ENCODE measurements around the gene GMDS.

The GMDS gene

GRCh38 chr6:2247664-2248063 lies 2.3 kb upstream of the GMDS start:
- Histone ChIP-seq H3K36me3 (ENCODE audit: control insufficient read depth, insufficient read depth, low read length) (no peaks in the 10 kb centered on the region; the same call in 1 of the 2 replicates), H3K27me3 (replicated peaks; ENCODE audit: control insufficient read depth, insufficient read depth, low read length) (no peaks in the 10 kb centered on the region), H3K4me3 (replicated peaks; ENCODE audit: low read depth, low read length) (no peak overlapping the region)
- no peak for TF ChIP-seq CTCF (IDR thresholded peaks at IDR 0.05; ENCODE audit: insufficient read depth, low read length, poor library complexity, severe bottlenecking)
- no peak for DNase-seq (ENCODE audit: extremely low read depth, insufficient read length)

GRCh38 chr6:2245877-2246863 lies 765 bp upstream of the GMDS start:
- H3K4me3 ChIP-seq (replicated peaks; ENCODE audit: low read depth, low read length), result peak overlapping the region; percentile 76
- no peaks in the 10 kb centered on the region for H3K27me3 ChIP-seq (replicated peaks; ENCODE audit: control insufficient read depth, insufficient read depth, low read length)
- H3K36me3 ChIP-seq (ENCODE audit: control insufficient read depth, insufficient read depth, low read length), result no peaks in the 10 kb centered on the region; the same call in 1 of the 2 replicates
- no peak for TF ChIP-seq CTCF (IDR thresholded peaks at IDR 0.05; ENCODE audit: insufficient read depth, low read length, poor library complexity, severe bottlenecking)
- peak; percentile 31 for DNase-seq (ENCODE audit: extremely low read depth, insufficient read length)

GRCh38 chr6:2244261-2245102 lies 923 bp downstream of the GMDS start:
- no peaks in the 10 kb centered on the region for H3K27me3 ChIP-seq (replicated peaks; ENCODE audit: control insufficient read depth, insufficient read depth, low read length)
- H3K36me3 ChIP-seq (ENCODE audit: control insufficient read depth, insufficient read depth, low read length), result no peaks in the 10 kb centered on the region; the same call in 1 of the 2 replicates
- no peak for DNase-seq (ENCODE audit: extremely low read depth, insufficient read length)
- no peak for TF ChIP-seq CTCF (IDR thresholded peaks at IDR 0.05; ENCODE audit: insufficient read depth, low read length, poor library complexity, severe bottlenecking)
- peak overlapping the region; percentile 79 for H3K4me3 ChIP-seq (replicated peaks; ENCODE audit: low read depth, low read length)

GRCh38 chr6:2242311-2242710 lies 3.1 kb downstream of the GMDS start:
- no peak for DNase-seq (ENCODE audit: extremely low read depth, insufficient read length)
- no peak overlapping the region for H3K4me3 ChIP-seq (replicated peaks; ENCODE audit: low read depth, low read length)
- no peak for TF ChIP-seq CTCF (IDR thresholded peaks at IDR 0.05; ENCODE audit: insufficient read depth, low read length, poor library complexity, severe bottlenecking)
- H3K36me3 ChIP-seq (ENCODE audit: control insufficient read depth, insufficient read depth, low read length), result no peaks in the 10 kb centered on the region
- H3K27me3 ChIP-seq (replicated peaks; ENCODE audit: control insufficient read depth, insufficient read depth, low read length), result no peaks in the 10 kb centered on the region

- Histone ChIP-seq H3K27me3 (replicated peaks; ENCODE audit: control insufficient read depth, insufficient read depth, low read length) (no peaks in the 10 kb centered on the region), H3K4me3 (replicated peaks; ENCODE audit: low read depth, low read length) (no peak overlapping the region), H3K36me3 (ENCODE audit: control insufficient read depth, insufficient read depth, low read length) (no peaks in the 10 kb centered on the region)
- DNase-seq (ENCODE audit: extremely low read depth, insufficient read length), result no peak
- TF ChIP-seq CTCF (IDR thresholded peaks at IDR 0.05; ENCODE audit: insufficient read depth, low read length, poor library complexity, severe bottlenecking), result no peak
Measured at GRCh38 chr6:2240961-2241360, 4.4 kb downstream of the GMDS start.
